DND-41 (cell line): ENCODE data around the gene GPC5.

Experiments used
- ATAC-seq: fragments of 200-7000 bp; cut with Tn5 transposase; 3 replicates; pipeline ENCODE4 v1.9.1; 2021; ENCODE audit warnings: low read depth; ENCODE audit not compliant: insufficient read depth
- DNase-seq: peaks from one replicate; pipeline ENCODE4 v3.0.0-alpha.2; 2020
- H2AFZ ChIP-seq: 2 replicates; pipeline ENCODE4 v1.6.0; 2012; ENCODE audit warnings: low read depth, low read length
- H3K27ac ChIP-seq: 2 replicates; pipeline ENCODE4 v1.5.1; 2012; ENCODE audit warnings: low read length, inconsistent platforms
- H3K27me3 ChIP-seq: fragments of 200-600 bp; sonication (generic); 2 replicates; pipeline ENCODE4 v1.6.0; 2012; ENCODE audit warnings: low read length, mild to moderate bottlenecking, inconsistent platforms; ENCODE audit not compliant: insufficient read depth, poor library complexity
- H3K36me3 ChIP-seq: 2 replicates; pipeline ENCODE4 v1.5.1; 2012; ENCODE audit warnings: low read length, inconsistent platforms; ENCODE audit not compliant: insufficient read depth
- H3K4me1 ChIP-seq: 2 replicates; pipeline ENCODE4 v1.5.1; 2012; ENCODE audit warnings: mild to moderate bottlenecking, low read length; ENCODE audit not compliant: insufficient read depth
- H3K4me2 ChIP-seq: 2 replicates; pipeline ENCODE4 v1.6.0; 2012; ENCODE audit warnings: mild to moderate bottlenecking, moderate library complexity, low read length, inconsistent platforms; ENCODE audit not compliant: insufficient read depth
- H3K4me3 ChIP-seq, 2 experiments: fragments of 200-600 bp in 1 of 2; shearing (Covaris generic) in 1 of 2; 2 replicates each; pipeline ENCODE4 v1.5.1; 2012 to 2016; ENCODE audit warnings: inconsistent platforms in 2 of 2, low read length in 2 of 2, mild to moderate bottlenecking in 2 of 2, low read depth in 1 of 2, moderate library complexity in 1 of 2
- H3K79me2 ChIP-seq: 2 replicates; pipeline ENCODE4 v1.6.0; 2012; ENCODE audit warnings: low read length, inconsistent platforms; ENCODE audit not compliant: insufficient read depth
- H3K9ac ChIP-seq: 2 replicates; pipeline ENCODE4 v1.6.0; 2012; ENCODE audit warnings: low read depth, mild to moderate bottlenecking, inconsistent platforms, low read length, moderate library complexity
- H3K9me3 ChIP-seq: 2 replicates; pipeline ENCODE4 v1.5.1; 2012; ENCODE audit warnings: low read length, moderate library complexity, mild to moderate bottlenecking, inconsistent platforms; ENCODE audit not compliant: insufficient read depth, severe bottlenecking
- H4K20me1 ChIP-seq: 2 replicates; pipeline ENCODE4 v1.6.0; 2012; ENCODE audit warnings: low read length; ENCODE audit not compliant: insufficient read depth
- CTCF ChIP-seq: IDR thresholded peaks from 2 replicates; pipeline ENCODE4 v1.5.1; 2012; ENCODE audit warnings: borderline replicate concordance, low read length, moderate library complexity, mild to moderate bottlenecking; ENCODE audit not compliant: poor library complexity, severe bottlenecking; ENCODE audit errors: extremely low read depth
- EZH2 ChIP-seq: IDR thresholded peaks from 3 replicates; pipeline ENCODE4 v1.6.1; 2012; ENCODE audit warnings: borderline replicate concordance, low read depth, mild to moderate bottlenecking, moderate library complexity, low read length, inconsistent platforms; ENCODE audit not compliant: severe bottlenecking

The GPC5 gene

GRCh38 chr13:91572944-91573598 is 174.7 kb downstream of the GPC5 start:
- Histone ChIP-seq H3K4me2 (no peak overlapping the region), H3K4me3 (no peak overlapping the region), H3K9ac (no peak overlapping the region), H2AFZ (no peak overlapping the region), H3K27me3 (no peaks in the 10 kb centered on the region), H4K20me1 (no peaks in the 10 kb centered on the region), H3K36me3 (no peaks in the 10 kb centered on the region), H3K4me1 (no peaks in the 10 kb centered on the region), H3K9me3 (no peaks in the 10 kb centered on the region), H3K27ac (no peak overlapping the region), H3K79me2 (no peaks in the 10 kb centered on the region)
- no peak for DNase-seq
- no peak for ATAC-seq
- TF ChIP-seq EZH2 = no peak
- TF ChIP-seq CTCF = no peak

- Histone ChIP-seq H3K27ac (no peak overlapping the region), H3K4me3 (no peak overlapping the region), H3K36me3 (no peaks in the 10 kb centered on the region), H2AFZ (no peak overlapping the region), H3K27me3 (no peaks in the 10 kb centered on the region), H3K79me2 (no peaks in the 10 kb centered on the region), H3K4me1 (no peaks in the 10 kb centered on the region), H3K9ac (no peak overlapping the region), H4K20me1 (no peaks in the 10 kb centered on the region), H3K4me2 (no peak overlapping the region), H3K9me3 (no peaks in the 10 kb centered on the region)
- DNase-seq (no peak), ATAC-seq (no peak)
- TF ChIP-seq EZH2 = no peak
- TF ChIP-seq CTCF = no peak
Measured at GRCh38 chr13:91574766-91575165, 176.3 kb downstream of the GPC5 start.

GRCh38 chr13:91576590-91576989 is 178.2 kb downstream of the GPC5 start:
- no peaks in the 10 kb centered on the region for H3K9me3 ChIP-seq
- H3K79me2 ChIP-seq = no peaks in the 10 kb centered on the region
- no peaks in the 10 kb centered on the region for H4K20me1 ChIP-seq
- H2AFZ ChIP-seq = no peak overlapping the region
- no peaks in the 10 kb centered on the region for H3K27me3 ChIP-seq
- no peak overlapping the region for H3K4me3 ChIP-seq
- DNase-seq = no peak
- H3K27ac ChIP-seq = no peak overlapping the region
- H3K36me3 ChIP-seq = no peaks in the 10 kb centered on the region
- ATAC-seq = no peak; the same call in 2 of the 3 replicates
- no peaks in the 10 kb centered on the region for H3K4me1 ChIP-seq
- TF ChIP-seq CTCF (peak; percentile 47), EZH2 (no peak)
- H3K4me2 ChIP-seq = no peak overlapping the region
- H3K9ac ChIP-seq = no peak overlapping the region
